Activated gamma-delta T cell treated with anti-CD3 and anti-CD28 coated beads, Interleukin-2, amount 50 U/mL, for 16 hours (primary cell): ENCODE measurements around the gene RPS6KC1.
A peak's percentile ranks its signal among the peaks of the same experiment; 100 is the strongest.
"Not testable (repeated sequence)": the region's sequence is repeated elsewhere in the genome, so short reads cannot be mapped to it uniquely, and the experiment has no call there.

Experiments
- DNase-seq: peaks from one replicate; pipeline ENCODE4 v3.0.0-alpha.2; 2020; ENCODE audit warnings: low read depth

The RPS6KC1 gene, protein sequence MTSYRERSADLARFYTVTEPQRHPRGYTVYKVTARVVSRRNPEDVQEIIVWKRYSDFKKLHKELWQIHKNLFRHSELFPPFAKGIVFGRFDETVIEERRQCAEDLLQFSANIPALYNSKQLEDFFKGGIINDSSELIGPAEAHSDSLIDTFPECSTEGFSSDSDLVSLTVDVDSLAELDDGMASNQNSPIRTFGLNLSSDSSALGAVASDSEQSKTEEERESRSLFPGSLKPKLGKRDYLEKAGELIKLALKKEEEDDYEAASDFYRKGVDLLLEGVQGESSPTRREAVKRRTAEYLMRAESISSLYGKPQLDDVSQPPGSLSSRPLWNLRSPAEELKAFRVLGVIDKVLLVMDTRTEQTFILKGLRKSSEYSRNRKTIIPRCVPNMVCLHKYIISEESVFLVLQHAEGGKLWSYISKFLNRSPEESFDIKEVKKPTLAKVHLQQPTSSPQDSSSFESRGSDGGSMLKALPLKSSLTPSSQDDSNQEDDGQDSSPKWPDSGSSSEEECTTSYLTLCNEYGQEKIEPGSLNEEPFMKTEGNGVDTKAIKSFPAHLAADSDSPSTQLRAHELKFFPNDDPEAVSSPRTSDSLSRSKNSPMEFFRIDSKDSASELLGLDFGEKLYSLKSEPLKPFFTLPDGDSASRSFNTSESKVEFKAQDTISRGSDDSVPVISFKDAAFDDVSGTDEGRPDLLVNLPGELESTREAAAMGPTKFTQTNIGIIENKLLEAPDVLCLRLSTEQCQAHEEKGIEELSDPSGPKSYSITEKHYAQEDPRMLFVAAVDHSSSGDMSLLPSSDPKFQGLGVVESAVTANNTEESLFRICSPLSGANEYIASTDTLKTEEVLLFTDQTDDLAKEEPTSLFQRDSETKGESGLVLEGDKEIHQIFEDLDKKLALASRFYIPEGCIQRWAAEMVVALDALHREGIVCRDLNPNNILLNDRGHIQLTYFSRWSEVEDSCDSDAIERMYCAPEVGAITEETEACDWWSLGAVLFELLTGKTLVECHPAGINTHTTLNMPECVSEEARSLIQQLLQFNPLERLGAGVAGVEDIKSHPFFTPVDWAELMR

DNA sequence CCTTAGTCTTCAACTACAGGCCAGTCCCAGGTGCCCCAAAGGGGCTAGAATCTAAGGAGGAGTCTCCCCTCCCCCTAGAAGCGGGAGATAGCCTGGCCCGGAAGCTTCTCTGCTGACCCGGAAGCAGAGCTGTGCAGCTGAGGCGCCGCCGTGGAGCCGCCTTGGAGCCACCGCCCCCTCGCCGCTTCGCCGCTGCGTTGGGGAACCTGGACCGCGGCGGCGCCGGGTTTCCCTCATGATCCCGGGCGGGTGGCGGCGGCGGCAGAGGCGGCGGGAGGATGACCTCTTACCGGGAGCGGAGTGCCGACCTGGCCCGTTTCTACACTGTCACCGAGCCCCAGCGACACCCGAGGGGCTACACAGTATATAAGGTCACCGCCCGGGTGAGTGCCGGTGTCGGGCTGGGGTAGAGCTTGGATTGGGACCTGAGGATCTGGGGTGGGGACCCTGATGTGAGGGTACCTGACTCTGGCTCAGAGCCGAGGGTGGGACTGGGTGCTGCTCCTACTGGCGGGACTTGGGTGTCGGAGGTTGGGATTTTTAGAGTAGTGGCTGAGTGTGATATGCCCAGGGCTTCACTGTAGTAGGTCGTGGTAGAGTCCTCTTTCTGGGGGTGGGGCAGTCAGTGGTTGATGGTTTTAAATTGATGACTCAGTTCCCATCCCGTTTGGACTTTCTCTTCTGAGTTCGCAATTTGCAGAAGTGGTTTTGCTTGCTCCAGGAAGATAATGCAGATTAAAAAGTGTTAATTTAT is at the start of gene RPS6KC1:
RPS6KC1 (plus strand) TSS at position 115 of the 754 bp plus-strand sequence; CDS start at position 279, 164 bp downstream.
- peak; percentile 71 for DNase-seq

GRCh38 chr1:213003256-213003655 is 47.8 kb upstream of the RPS6KC1 start:
- DNase-seq = no peak

GRCh38 chr1:213008564-213008963 is 42.5 kb upstream of the RPS6KC1 start:
- no peak for DNase-seq

GRCh38 chr1:213014642-213015041 is 36.4 kb upstream of the RPS6KC1 start:
- DNase-seq = no peak

DNA sequence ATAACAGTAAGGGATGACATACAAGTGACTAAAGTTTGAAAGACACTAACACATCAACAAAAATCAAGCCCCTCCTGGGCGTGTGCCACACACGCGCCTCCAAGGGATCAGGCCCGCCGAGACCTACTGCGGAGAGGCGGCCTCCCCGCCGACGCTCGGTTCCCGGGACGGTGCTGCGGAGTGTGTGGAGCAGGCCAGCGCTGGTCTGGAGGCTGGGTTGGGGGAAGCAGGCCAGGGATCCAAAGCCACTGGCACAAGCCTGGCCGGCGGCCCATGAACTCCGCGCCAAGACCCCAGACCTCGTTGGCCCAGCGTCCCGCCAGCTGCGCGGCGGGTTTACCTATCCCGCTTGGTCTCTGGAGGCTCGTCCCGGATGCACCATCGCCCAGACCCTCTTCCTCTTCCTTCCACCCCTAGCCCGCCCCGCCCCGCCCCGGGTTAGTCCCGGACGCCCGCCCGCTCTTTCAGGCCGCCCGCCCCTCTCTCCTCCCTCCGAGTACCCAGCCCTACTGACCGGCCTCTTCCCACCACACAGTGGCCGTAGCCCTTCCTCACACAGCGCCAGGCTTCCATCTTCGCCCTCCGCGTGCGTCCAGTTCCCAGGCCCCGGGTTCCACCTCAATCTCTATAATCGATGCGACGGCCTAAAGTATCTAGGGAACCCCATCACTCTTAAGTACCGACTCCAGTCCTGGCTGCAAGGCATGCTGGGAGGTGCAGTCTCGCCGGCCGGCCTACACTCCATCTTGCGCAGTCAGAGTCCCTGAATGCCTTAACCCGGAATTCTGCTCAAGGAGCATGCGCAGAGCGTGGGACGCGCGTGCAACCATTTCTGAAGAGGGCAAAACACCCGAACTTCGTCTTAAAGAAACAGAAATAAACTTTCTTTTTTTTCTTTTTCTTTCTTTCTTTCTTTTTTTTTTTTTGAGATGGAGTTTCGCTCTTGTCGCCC is 35.7 kb upstream of the RPS6KC1 start, which contains the start of gene ANGEL2:
ANGEL2 (minus strand) TSS at position 769 of the 952 bp plus-strand sequence; CDS start at position 573, 196 bp downstream.
- peak; percentile 92 for DNase-seq

DNA sequence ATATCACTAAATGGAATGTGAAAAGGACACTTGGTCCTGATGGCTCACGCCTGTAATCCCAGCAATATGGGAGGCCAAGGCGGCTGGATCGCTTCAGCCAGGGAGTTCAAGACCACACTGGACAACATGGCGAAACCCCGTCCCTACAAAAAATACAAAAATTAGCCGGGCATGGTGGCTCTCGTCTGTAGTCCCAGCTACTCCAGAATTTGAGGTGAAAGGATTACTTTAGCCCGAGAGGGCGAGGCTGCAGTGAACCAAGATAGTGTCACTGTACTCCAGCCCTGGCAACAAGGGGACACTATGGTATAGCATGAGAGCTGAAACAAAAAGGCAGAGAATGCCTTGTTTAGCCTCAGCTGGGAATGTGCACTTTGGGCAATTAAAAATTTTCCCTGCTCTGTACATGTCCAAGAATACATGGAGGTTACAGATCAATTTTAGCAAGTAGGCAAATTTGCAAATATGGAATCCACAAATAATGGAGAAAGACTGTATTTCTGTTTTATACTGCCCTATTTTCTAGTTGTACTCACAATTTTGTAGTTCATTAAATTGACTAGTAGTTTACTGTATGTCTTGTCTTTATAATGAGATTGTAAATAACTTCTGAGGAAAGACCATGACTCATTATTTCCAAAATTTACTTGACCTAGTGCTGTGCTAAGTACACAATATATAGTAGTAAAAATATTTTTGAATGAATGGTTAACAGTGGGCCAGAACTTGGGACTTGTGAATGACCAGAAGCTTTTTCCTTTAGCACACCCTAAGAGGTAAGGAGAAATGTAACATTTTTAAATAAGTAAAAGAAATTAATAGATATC is 33.4 kb upstream of the RPS6KC1 start:
- DNase-seq = no peak

GRCh38 chr1:213019450-213019849 is 31.6 kb upstream of the RPS6KC1 start:
- DNase-seq = no peak

- no peak for DNase-seq
These were observed 31.0 kb upstream of the RPS6KC1 start for GRCh38 chr1:213020016-213020415.

DNA sequence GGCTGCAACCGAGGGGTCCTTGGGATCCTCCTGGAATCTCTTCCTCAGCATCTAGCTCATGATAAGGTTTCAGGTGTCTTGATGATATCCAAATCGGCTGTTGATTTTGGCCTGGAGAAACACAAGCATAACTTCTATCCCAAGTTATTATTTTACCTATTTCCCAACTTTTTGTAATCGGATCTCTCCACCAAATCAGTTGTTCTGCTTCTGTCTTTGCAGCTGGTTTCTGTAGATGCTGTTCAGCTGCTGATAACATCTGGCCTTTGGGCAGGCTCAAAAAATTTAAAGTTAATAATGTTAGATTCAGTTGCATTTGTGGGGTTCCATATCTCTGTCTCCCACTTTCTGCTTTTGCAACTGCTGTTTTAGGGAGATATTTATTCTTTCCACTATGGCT is 24.0 kb upstream of the RPS6KC1 start:
- not testable (repeated sequence) for DNase-seq

DNA sequence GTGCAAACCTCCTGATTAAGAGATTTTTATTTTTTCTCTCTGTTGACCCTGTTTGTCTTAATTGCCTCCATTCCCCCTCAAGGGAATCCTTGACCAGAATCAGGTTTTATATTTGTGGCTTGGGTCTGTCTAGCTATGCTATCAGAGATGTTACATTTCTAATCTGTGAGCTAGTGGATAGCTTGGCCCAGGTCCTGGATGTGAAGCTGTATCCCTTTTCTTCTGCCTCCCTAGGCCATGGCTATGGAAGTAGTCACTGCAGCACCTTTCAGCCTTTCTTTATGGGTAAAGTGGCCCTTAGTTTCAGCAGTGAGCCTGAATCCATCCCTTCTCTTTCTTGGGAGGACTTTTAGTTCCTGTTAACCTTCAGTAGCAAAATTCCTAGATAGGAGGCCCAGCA is 18.4 kb upstream of the RPS6KC1 start:
- DNase-seq = no peak

DNA sequence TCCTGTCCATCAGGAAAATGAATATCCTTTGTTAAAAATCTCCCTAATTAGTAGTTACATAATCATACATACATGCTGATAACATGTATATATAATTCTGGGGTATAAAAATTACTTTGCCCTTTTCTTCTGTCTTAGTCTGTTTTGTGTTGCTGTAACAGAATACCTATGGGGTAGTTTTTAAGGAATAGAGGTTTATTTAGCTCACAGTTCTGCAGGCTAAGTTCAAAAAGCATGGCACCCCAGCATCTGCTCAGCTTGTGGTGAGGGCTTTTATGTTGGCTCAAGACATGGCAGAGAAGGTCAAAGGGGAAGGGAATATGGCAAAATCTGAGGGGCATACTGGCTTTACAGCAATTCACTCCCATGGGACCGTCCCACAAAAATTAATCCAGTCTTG is 16.3 kb upstream of the RPS6KC1 start:
- DNase-seq = no peak

DNA sequence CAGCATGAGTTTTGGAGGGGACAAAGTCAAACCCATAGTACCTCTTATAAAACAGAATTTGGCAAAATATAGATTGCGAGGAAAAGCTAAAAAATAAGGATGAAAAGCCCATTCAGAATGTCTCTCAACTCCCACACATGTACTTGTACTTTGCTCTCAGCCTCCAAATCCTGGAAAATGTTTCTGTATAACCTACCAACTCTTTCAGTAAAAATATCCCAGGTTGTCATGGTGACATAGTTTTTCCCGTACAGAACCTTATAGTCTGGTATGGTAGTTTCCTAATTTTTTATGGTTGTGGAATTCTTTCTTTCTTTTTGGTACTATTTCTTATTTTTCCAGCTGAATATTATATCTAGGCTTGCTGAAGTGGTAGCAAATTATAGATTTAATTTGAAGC is 15.5 kb upstream of the RPS6KC1 start:
- DNase-seq = no peak

DNA sequence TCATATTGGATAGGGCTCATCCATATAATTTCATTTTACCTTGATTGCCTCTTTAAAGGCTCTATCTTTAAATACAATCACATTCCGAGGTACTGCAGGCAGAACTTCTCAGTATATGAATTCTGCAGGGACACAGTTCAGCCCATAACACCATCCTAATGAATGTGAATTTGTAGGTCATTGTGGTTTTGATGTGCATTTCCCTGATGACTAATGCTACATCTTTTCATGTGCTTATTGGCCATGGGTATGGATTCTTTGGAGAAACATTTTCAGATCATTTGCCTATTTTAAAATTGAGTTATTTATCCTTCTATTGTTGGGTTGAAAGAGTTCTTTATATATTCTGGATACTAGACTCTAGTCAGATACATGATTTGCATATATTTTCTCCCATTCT is 9.6 kb upstream of the RPS6KC1 start:
- no peak for DNase-seq

DNA sequence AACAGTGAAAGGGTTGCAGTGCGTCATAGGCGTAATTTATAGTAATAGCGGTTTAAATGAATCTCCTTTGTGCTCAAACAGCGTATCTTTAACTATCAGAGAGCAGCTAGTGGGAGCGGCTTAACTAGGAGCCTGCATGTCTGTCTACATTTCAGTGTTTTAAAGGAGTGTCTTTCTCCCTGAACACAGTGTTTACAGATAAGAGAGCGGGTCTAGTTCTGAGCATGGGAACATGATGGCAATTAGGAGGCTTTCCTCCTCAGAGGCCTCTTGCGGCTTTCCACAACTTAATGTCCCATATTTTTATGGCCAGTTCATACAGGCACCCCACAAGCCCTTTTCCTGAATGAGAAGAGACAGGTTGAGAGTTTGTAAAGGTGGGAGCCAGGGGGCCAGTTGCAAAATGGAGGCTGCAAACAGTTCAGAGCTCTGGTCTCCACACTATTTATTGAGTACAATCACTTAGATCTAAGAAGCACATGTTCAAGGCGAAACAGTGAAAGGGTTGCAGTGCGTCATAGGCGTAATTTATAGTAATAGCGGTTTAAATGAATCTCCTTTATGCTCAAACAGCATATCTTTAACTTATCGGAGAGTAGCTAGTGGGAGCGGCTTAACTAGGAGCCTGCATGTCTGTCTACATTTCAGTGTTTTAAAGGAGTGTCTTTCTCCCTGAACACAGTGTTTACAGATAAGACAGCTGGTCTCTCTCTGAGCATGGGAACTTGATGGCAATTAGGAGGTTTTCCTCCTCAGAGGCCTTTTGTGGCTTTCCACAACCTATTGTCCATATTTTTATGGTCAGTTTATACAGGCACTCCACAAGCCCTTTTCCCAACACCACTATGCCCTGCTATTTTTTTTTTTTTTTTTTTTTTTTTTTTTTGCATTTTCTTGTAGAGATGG is 5.5 kb upstream of the RPS6KC1 start:
- DNase-seq = not testable (repeated sequence)

GRCh38 chr1:213049232-213049631 is 1.8 kb upstream of the RPS6KC1 start:
- DNase-seq = no peak

- DNase-seq = no peak
These were observed 305 bp upstream of the RPS6KC1 start for GRCh38 chr1:213050745-213051126.

- DNase-seq = no peak
These were observed 801 bp downstream of the RPS6KC1 start for GRCh38 chr1:213051881-213052202.

DNA sequence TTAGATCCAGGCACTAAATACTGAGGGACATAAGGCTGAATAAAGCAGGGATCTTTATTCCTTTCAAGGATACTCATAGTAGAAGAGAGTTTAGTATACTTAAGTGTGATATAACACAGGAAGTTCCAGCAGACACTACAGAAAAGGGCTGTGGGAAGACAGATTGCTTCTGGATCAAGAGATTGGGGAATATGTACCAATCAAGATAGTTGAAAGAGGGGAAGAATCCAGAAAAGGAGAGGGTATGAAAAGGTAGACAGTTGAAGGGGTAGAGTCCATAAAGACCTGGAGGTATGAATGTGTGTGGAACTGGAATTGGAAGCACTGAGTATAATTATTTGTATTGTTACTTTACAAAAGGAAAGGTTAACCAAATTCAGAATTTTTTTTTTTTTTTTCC is 2.4 kb downstream of the RPS6KC1 start:
- no peak for DNase-seq

GRCh38 chr1:213054142-213054541 is 3.1 kb downstream of the RPS6KC1 start:
- no peak for DNase-seq
